Renal cortical epithelial cell (primary cell): ENCODE measurements around the gene KLK5. TPM values are rescaled to one million over a fixed set of nuclear protein-coding genes. Genes with fewer than 3 reads are reported as not detected.

Experiments used
- total RNA-seq: library from RNA; depleted of rRNA; stranded (reverse); fragments of >200 nt; gene quantifications from 2 replicates; pipeline ENCODE4 v1.2.3, GENCODE V29; 2014

The KLK5 gene
- total RNA-seq, 1 donor from 2014 or later: 1.3 TPM

Other genes starting within 250 kb of the KLK5 start
- gene SHANK1, start 233.2 kb downstream of the KLK5 start, total RNA-seq: 0.17 and 0.65 TPM in 2 replicates
- 0.15 and 0.52 TPM in 2 replicates for gene CLEC11A, start 229.7 kb downstream of the KLK5 start, total RNA-seq
- not detected in 2 replicates for gene GPR32, start 182.6 kb downstream of the KLK5 start, total RNA-seq
- gene ACP4, start 162.6 kb downstream of the KLK5 start, total RNA-seq: not detected in 2 replicates
- gene KLK1, start 129.3 kb downstream of the KLK5 start, total RNA-seq: not detected in 2 replicates
- gene KLK15, start 119.5 kb downstream of the KLK5 start, total RNA-seq: not detected in 2 replicates
- not detected in 2 replicates for gene KLK3, start 98.1 kb downstream of the KLK5 start, total RNA-seq
- gene KLK2, start 79.6 kb downstream of the KLK5 start, total RNA-seq: not detected in 2 replicates
- not detected in 2 replicates for gene KLK4, start 41.6 kb downstream of the KLK5 start, total RNA-seq
- gene KLK6, start 16.6 kb upstream of the KLK5 start, total RNA-seq: 1.0 and 16.8 TPM in 2 replicates
- 0.30 and 10.8 TPM in 2 replicates for gene KLK7, start 30.9 kb upstream of the KLK5 start, total RNA-seq
- gene KLK8, start 48.6 kb upstream of the KLK5 start, total RNA-seq: 5.4 TPM in 1 of 2 replicates, not detected in the other
- 0.60 and 17.4 TPM in 2 replicates for gene KLK10, start 66.7 kb upstream of the KLK5 start, total RNA-seq
- gene KLK11, start 73.6 kb upstream of the KLK5 start, total RNA-seq: not detected in 2 replicates
- not detected in 2 replicates for gene KLK12, start 82.0 kb upstream of the KLK5 start, total RNA-seq
- not detected in 2 replicates for gene KLK13, start 112.1 kb upstream of the KLK5 start, total RNA-seq
- not detected in 2 replicates for gene KLK14, start 129.8 kb upstream of the KLK5 start, total RNA-seq
- gene CTU1, start 155.4 kb upstream of the KLK5 start, total RNA-seq: 6.4 and 7.8 TPM in 2 replicates
- not detected in 2 replicates for gene SIGLEC9, start 171.9 kb upstream of the KLK5 start, total RNA-seq
- not detected in 2 replicates for gene SIGLEC7, start 189.3 kb upstream of the KLK5 start, total RNA-seq